Tibial nerve (tissue), 4 donors: Measurements from ENCODE around the gene ISL2. TPM values are rescaled to one million over a fixed set of nuclear protein-coding genes. Genes with fewer than 3 reads are reported as not detected.

Experiments used
- DNase-seq, 2 donors: peaks; one replicate each; pipeline ENCODE4 v3.0.0-alpha.2; 2019; ENCODE audit warnings: low spot score in 2 of 2
- H3K27ac ChIP-seq, 4 donors: fragments of 200-600 bp; sonication (generic) in 3 of 4; one replicate each; pipeline ENCODE4 v1.5.1; 2017 to 2019; ENCODE audit warnings: mild to moderate bottlenecking in 1 of 4
- H3K27me3 ChIP-seq, 2 donors: fragments of 200-600 bp; sonication (generic) in 1 of 2; one replicate each; pipeline versions ENCODE4 v1.5.1 to v1.6.0; 2017 to 2019
- H3K36me3 ChIP-seq, 3 donors: fragments of 200-600 bp; sonication (generic); one replicate each; pipeline ENCODE4 v1.5.1; 2018 to 2019
- H3K4me1 ChIP-seq, 4 donors: fragments of 200-600 bp; sonication (generic) in 3 of 4; one replicate each; pipeline ENCODE4 v1.5.1; 2017 to 2019
- H3K4me3 ChIP-seq, 4 donors: fragments of 200-600 bp; sonication (generic) in 3 of 4; one replicate each; pipeline ENCODE4 v1.5.1; 2017 to 2019; ENCODE audit warnings: mild to moderate bottlenecking in 1 of 4, moderate library complexity in 1 of 4
- H3K9me3 ChIP-seq, 4 donors: fragments of 200-600 bp; sonication (generic) in 3 of 4; one replicate each; pipeline ENCODE4 v1.5.1; 2017 to 2019
- EP300 ChIP-seq, 2 donors: sonication (generic); formaldehyde crosslinking; IDR thresholded peaks; one replicate each; pipeline ENCODE4 v1.6.1; 2017; ENCODE audit warnings: antibody characterized with exemption in 2 of 2, mild to moderate bottlenecking in 1 of 2
- POLR2A ChIP-seq, 2 donors: fragments of 450-650 bp; IDR thresholded peaks; one replicate each; pipeline ENCODE4 v1.6.1; 2017; ENCODE audit warnings: antibody characterized with exemption in 2 of 2, mild to moderate bottlenecking in 2 of 2, moderate library complexity in 2 of 2
- WGBS, 2 donors: methylation state at CpG; one replicate each; pipeline ENCODE4 v1.1.5; 2018; 5-methylcytosine and 5-hydroxymethylcytosine counted together
- total RNA-seq, 4 donors: library from RNA; depleted of rRNA; stranded (reverse); fragments of >200 nt; gene quantifications; one replicate each; pipeline ENCODE4 v1.1.0, GENCODE V29; 2016
- TF ChIP-seq, protein P1 (sequence below), 5 experiments: fragments of 200-600 bp in 3 of 5; fragments of 450-650 bp in 2 of 5; sonication (generic) in 3 of 5; IDR thresholded peaks; one replicate each; pipeline ENCODE4 v1.5.1; 2016 to 2019; ENCODE audit warnings: antibody characterized with exemption in 5 of 5, mild to moderate bottlenecking in 3 of 5, moderate library complexity in 2 of 5

Gene ISL2
- total RNA-seq, 4 donors from 2014 or later, result not detected

DNA sequence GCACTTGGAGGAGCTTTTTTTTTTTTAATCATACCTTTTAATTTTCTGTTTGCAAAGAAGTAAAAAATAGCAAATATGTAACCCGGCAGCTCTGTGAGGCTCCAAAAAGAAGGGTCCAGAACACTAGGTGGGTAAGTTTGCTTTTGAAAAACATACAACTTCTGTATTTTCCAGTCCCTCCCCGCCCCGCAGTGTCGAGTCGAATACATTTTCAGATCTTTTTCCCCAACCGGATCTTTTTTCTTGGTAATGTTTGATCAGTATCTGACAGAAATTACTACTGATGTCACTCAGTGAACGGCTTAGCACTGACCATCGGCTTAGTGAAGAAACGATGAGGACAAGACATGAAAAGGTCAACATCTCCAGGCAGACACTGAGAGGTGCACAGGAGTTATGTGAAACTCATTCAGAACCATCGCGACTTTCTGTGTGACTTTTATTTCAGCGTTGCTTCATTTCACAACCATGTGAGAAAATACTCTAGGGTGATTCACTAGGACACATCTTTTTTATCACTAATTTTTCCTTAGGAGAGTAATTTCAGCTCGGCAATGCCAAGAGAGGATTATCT is 11.0 kb downstream of the ISL2 start:
- DNase-seq, result no peak
- Histone ChIP-seq H3K4me3 (no peak overlapping the region), H3K9me3 (no peaks in the 10 kb centered on the region), H3K27me3 (peaks cover 6 to 71% of the 10 kb centered on the region in 2 donors), H3K4me1 (peaks cover 0 to 30% (median 23%) of the 10 kb centered on the region in 4 donors), H3K27ac (no peak overlapping the region), H3K36me3 (peaks cover 0 to 22% (median 0%) of the 10 kb centered on the region in 3 donors)
- WGBS, 2 donors, result 82 to 87% methylated on average over 13 of the region's 13 CpGs
- no peak for TF ChIP-seq POLR2A (IDR thresholded peaks at IDR 0.05)
- TF ChIP-seq, protein P1, sequence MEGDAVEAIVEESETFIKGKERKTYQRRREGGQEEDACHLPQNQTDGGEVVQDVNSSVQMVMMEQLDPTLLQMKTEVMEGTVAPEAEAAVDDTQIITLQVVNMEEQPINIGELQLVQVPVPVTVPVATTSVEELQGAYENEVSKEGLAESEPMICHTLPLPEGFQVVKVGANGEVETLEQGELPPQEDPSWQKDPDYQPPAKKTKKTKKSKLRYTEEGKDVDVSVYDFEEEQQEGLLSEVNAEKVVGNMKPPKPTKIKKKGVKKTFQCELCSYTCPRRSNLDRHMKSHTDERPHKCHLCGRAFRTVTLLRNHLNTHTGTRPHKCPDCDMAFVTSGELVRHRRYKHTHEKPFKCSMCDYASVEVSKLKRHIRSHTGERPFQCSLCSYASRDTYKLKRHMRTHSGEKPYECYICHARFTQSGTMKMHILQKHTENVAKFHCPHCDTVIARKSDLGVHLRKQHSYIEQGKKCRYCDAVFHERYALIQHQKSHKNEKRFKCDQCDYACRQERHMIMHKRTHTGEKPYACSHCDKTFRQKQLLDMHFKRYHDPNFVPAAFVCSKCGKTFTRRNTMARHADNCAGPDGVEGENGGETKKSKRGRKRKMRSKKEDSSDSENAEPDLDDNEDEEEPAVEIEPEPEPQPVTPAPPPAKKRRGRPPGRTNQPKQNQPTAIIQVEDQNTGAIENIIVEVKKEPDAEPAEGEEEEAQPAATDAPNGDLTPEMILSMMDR (IDR thresholded peaks at IDR 0.05), result no peak
- TF ChIP-seq EP300 (IDR thresholded peaks at IDR 0.05), result no peak

GRCh38 chr15:76349301-76350070 is 12.9 kb downstream of the ISL2 start:
- Histone ChIP-seq H3K4me3 (no peak overlapping the region), H3K4me1 (peaks cover 0 to 22% (median 16%) of the 10 kb centered on the region in 4 donors), H3K9me3 (no peaks in the 10 kb centered on the region), H3K36me3 (peaks cover 0 to 34% (median 0%) of the 10 kb centered on the region in 3 donors), H3K27ac (no peak overlapping the region), H3K27me3 (peaks cover 3 to 52% of the 10 kb centered on the region in 2 donors)
- no peak for TF ChIP-seq POLR2A (IDR thresholded peaks at IDR 0.05)
- no peak for TF ChIP-seq EP300 (IDR thresholded peaks at IDR 0.05)
- TF ChIP-seq, protein P1 (IDR thresholded peaks at IDR 0.05), result no peak
- no peak for DNase-seq
- 98% methylated on average over 1 of the region's 1 CpG for WGBS, 2 donors

DNA sequence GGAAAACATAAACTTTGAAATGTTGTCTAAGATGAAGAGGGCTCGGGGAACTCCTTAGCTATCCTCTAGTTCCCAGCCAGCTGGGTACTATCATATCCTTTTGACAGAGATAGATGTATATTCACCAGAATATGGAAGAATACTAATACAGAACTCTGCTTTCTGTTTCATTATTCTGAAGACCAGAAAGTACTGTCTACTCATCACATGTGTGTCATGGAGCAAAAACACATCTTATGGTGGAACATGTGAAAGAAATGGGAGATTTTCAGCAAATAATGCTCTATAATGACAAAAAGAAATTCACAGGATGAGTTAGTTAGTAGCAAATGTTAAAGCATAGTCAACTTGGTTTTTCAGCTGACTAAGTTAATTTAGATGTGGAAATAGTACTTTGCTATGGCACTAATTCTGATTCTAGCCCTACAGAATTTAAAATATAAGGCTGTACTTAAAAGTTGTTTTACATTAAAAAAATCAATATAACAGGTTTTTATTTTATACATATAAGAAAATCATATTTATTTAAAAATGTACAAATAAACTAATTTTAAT is 16.5 kb downstream of the ISL2 start:
- Histone ChIP-seq H3K4me1 (no peaks in the 10 kb centered on the region), H3K4me3 (no peak overlapping the region), H3K27me3 (peaks cover 0 to 16% of the 10 kb centered on the region in 2 donors), H3K27ac (no peak overlapping the region), H3K9me3 (no peaks in the 10 kb centered on the region), H3K36me3 (peaks cover 0 to 34% (median 0%) of the 10 kb centered on the region in 3 donors)
- TF ChIP-seq EP300 (IDR thresholded peaks at IDR 0.05), result no peak
- no peak for TF ChIP-seq POLR2A (IDR thresholded peaks at IDR 0.05)
- TF ChIP-seq, protein P1 (IDR thresholded peaks at IDR 0.05), result no peak
- DNase-seq, result no peak
- WGBS, 2 donors, result 94 to 98% methylated on average over 1 of the region's 1 CpG

- peaks cover 0 to 28% (median 0%) of the 10 kb centered on the region in 3 donors for H3K36me3 ChIP-seq
- no peaks in the 10 kb centered on the region for H3K4me1 ChIP-seq
- DNase-seq, result no peak
- 93 to 94% methylated on average over 10 of the region's 10 CpGs for WGBS, 2 donors
- peaks cover 0 to 8% of the 10 kb centered on the region in 2 donors for H3K27me3 ChIP-seq
- no peak overlapping the region for H3K27ac ChIP-seq
- H3K9me3 ChIP-seq, result no peaks in the 10 kb centered on the region
- TF ChIP-seq EP300 (IDR thresholded peaks at IDR 0.05), result no peak
- TF ChIP-seq, protein P1 (IDR thresholded peaks at IDR 0.05), result no peak
- TF ChIP-seq POLR2A (IDR thresholded peaks at IDR 0.05), result no peak
- H3K4me3 ChIP-seq, result no peak overlapping the region
Observed at GRCh38 chr15:76353903-76354302, 17.3 kb downstream of the ISL2 start.
